GM13976 (cell line): ENCODE data around the gene CSRP3.

ENCODE experiments used
- DNase-seq: peaks from one replicate; pipeline ENCODE4 v3.0.0; 2012; ENCODE audit warnings: low spot score
- CTCF ChIP-seq: IDR thresholded peaks from 2 replicates; pipeline ENCODE4 v1.5.1; 2012; ENCODE audit warnings: borderline replicate concordance, mild to moderate bottlenecking; ENCODE audit not compliant: insufficient read depth; ENCODE audit errors: extremely low read depth, missing control alignments, control extremely low read depth
- in situ Hi-C: fragments of 300-500 bp; cut with MboI; formaldehyde crosslinking; loops from one replicate; pipeline ENCODE4 v1.12.0; 2022; ENCODE audit warnings: low sequenced_read_pairs, mixed read lengths, inconsistent platforms; ENCODE audit not compliant: unreplicated experiment

Gene CSRP3

GRCh38 chr11:19164230-19164855, 37.4 kb downstream of the CSRP3 start:
- no peak for TF ChIP-seq CTCF
- no peak for DNase-seq
- in situ Hi-C loops: no loop called here

DNA sequence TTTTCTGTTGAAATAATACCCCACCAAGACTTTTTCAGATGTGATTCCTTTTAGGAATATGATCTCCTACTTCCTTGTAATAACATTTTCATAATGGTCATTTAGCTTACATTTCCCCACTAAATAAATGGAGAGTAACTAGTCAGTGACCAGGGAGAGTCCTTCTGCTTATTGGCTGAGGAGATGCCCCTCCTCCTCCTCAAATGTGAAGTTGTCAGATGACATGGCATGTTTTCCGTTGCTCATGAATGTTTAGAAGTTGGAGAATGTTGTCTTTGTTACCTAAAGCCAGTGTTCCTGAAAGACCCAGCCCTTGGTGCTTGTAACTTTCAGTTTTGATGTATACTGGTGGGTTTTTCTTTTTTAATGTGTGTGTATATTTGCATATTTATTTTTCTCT, 38.2 kb downstream of the CSRP3 start:
- in situ Hi-C loops: no loop called here
- TF ChIP-seq CTCF: no peak

DNA sequence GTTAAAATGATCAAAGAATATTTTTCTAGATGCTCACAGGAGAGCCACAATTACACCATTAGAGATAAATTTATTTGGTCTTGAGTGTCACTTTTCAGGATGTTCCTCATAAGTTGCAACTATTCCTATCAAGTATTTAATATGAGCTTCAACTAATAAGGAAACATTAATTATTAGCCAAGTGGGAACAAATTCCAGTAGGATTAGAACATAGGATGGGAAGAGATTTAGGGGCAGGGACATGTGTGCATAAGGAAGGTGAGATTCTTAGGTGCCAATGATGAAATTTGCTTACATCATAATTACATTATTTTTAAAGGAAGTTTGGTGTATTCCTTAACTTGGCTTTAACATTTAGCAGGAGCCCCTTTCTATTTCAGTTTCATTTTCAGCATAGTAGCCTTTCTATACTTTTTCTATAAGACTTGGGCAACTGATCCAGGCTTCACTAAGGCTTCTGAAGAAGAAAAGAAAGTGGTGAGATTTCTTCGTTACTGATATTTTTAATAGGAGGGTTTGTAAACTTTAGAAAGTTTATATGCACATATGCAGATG, 38.8 kb downstream of the CSRP3 start:
- TF ChIP-seq CTCF: no peak
- no peak for DNase-seq
- in situ Hi-C loops: no loop called here

More for the DNA sequence above, 38.2 kb downstream of the CSRP3 start:
- no peak for DNase-seq

GRCh38 chr11:19161651-19162050, 40.1 kb downstream of the CSRP3 start:
- TF ChIP-seq CTCF: no peak
- DNase-seq: no peak
- in situ Hi-C loops: no loop called here

DNA sequence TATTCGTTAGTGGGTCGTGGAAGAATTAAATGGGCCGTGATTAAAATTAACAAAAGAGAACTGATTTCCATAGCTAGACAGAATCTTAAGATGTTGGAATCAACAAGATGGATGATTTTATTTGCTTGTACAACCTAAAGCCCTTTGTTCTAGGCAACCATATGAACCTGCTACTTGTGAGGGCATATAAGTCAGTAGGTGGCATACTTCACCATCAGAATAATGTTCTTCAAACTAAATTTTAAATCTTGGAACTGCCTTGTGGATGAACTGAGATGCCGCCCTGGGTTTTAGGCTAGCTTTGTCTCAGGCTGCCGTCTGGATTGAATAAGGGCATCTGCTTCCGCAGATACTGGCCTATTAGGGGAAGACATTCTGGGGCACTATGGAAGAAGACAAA, 40.9 kb downstream of the CSRP3 start:
- in situ Hi-C loops: no loop called here
- no peak for DNase-seq

DNA sequence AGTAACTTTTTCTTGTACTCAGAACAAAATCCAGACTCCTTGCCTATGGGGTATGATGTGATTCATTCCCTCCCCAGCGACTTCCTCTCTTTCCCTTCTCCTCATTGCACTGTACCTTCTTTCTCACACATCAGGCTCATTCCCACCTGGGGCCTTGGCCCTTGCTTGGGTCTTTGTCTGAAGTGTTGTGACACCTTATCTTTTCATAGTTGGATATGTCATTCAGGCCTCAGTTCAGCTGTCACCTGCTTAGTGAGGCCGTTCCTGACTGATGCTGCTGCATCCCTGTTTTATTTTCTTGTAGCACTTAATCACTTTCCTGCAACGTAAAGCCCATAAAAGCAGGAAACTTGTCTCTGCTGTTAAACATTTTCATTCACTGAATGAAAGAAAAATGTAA, 44.9 kb downstream of the CSRP3 start:
- in situ Hi-C loops: no loop called here
- no peak for TF ChIP-seq CTCF
- DNase-seq: no peak

More for the DNA sequence above, 40.9 kb downstream of the CSRP3 start:
- no peak for TF ChIP-seq CTCF
